Lung (tissue), 12 donors: ENCODE measurements around the gene RASGRF2. TPM values are rescaled to one million over a fixed set of nuclear protein-coding genes. Genes with fewer than 3 reads are reported as not detected.

Experiments
- ATAC-seq: fragments of 200-7000 bp; cut with Tn5 transposase; one replicate; pipeline ENCODE4 v1.9.1; 2020; ENCODE audit warnings: moderate number of reproducible peaks; ENCODE audit not compliant: insufficient read depth, low FRiP score
- DNase-seq, 3 donors: peaks; one replicate each; pipeline ENCODE4 v3.0.0-alpha.2; 2013 to 2017
- H3K27ac ChIP-seq, 2 donors: one replicate each; pipeline ENCODE4 v1.5.1; 2013; ENCODE audit warnings: mild to moderate bottlenecking in 2 of 2, moderate library complexity in 2 of 2, control low read depth in 1 of 2, inconsistent platforms in 1 of 2, low read depth in 1 of 2, low read length in 1 of 2
- H3K27me3 ChIP-seq, 3 donors: one replicate each; pipeline ENCODE4 v1.5.1; 2013; ENCODE audit warnings: low read length in 2 of 3; ENCODE audit not compliant: control insufficient read depth in 3 of 3, insufficient read depth in 3 of 3
- H3K36me3 ChIP-seq, 4 donors: one replicate each; pipeline ENCODE4 v1.5.1; 2013; ENCODE audit warnings: low read length in 4 of 4, mild to moderate bottlenecking in 1 of 4, moderate library complexity in 1 of 4; ENCODE audit not compliant: control insufficient read depth in 4 of 4, insufficient read depth in 4 of 4
- H3K4me1 ChIP-seq, 5 donors: one replicate each; pipeline ENCODE4 v1.5.1; 2013; ENCODE audit warnings: low read length in 5 of 5, mild to moderate bottlenecking in 2 of 5, moderate library complexity in 1 of 5; ENCODE audit not compliant: control insufficient read depth in 5 of 5, insufficient read depth in 5 of 5
- H3K4me3 ChIP-seq: one replicate; pipeline ENCODE4 v1.5.1; 2013; ENCODE audit warnings: mild to moderate bottlenecking, control low read depth, moderate library complexity
- H3K9ac ChIP-seq, 2 donors: one replicate each; pipeline ENCODE4 v1.5.1; 2013; ENCODE audit warnings: low read length in 2 of 2, control low read depth in 1 of 2; ENCODE audit not compliant: insufficient read depth in 1 of 2
- H3K9me3 ChIP-seq, 4 donors: one replicate each; pipeline ENCODE4 v1.5.1; 2013; ENCODE audit warnings: low read length in 3 of 4, mild to moderate bottlenecking in 1 of 4, moderate library complexity in 1 of 4; ENCODE audit not compliant: control insufficient read depth in 4 of 4, insufficient read depth in 3 of 4
- CTCF ChIP-seq: IDR thresholded peaks from 2 replicates; pipeline ENCODE4 v1.5.1; 2012; ENCODE audit warnings: mild to moderate bottlenecking; ENCODE audit errors: control extremely low read depth, extremely low read depth
- WGBS, 2 donors: extraction: QIAGEN DNeasy Blood & Tissue Kit; methylation state at CpG; one replicate each; pipeline ENCODE4 v1.1.7; 2013; 5-methylcytosine and 5-hydroxymethylcytosine counted together
- polyA plus RNA-seq, 2 donors: library from polyadenylated mRNA; stranded (reverse); fragments of 200-250 nt; gene quantifications; one replicate each; pipeline ENCODE4 v1.2.1, GENCODE V29; 2013
- total RNA-seq, 2 donors: library from RNA; depleted of rRNA in 1 of 2; stranded (reverse); fragments of >200 nt in 1 of 2; gene quantifications; one replicate each; pipeline ENCODE4 v1.2.1, GENCODE V29; 2014 to 2021
- donor health status: control.
- donor health status: control.
- donor health status: Bipolar disorder and iron deficiency.
- donor health status: healthy.
- donor health status: DM: yes; HTN: yes; CAD: no.

The RASGRF2 gene
- total and polyA plus RNA-seq, 4 donors, result 1.0 to 12.0 (median 2.7) TPM

- H3K4me3 ChIP-seq, result no peak overlapping the region
- no peaks in the 10 kb centered on the region for H3K36me3 ChIP-seq
- DNase-seq, result no peak
- no peak for ATAC-seq
- 77 to 88% methylated on average over 8 of the region's 8 CpGs for WGBS, 2 donors
- H3K4me1 ChIP-seq, result peaks cover 0 to 19% (median 3%) of the 10 kb centered on the region in 5 donors
- H3K27me3 ChIP-seq, result no peaks in the 10 kb centered on the region
- no peak overlapping the region for H3K27ac ChIP-seq
- no peak overlapping the region for H3K9ac ChIP-seq
- no peak for TF ChIP-seq CTCF
- no peaks in the 10 kb centered on the region for H3K9me3 ChIP-seq
Measured at GRCh38 chr5:81145329-81145935, 185.3 kb downstream of the RASGRF2 start.

GRCh38 chr5:81146031-81146430 lies 185.9 kb downstream of the RASGRF2 start:
- Histone ChIP-seq H3K4me1 (peaks cover 0 to 14% (median 1%) of the 10 kb centered on the region in 5 donors), H3K4me3 (no peak overlapping the region), H3K36me3 (no peaks in the 10 kb centered on the region), H3K9ac (no peak overlapping the region), H3K27ac (no peak overlapping the region), H3K9me3 (no peaks in the 10 kb centered on the region), H3K27me3 (no peaks in the 10 kb centered on the region)
- no peak for TF ChIP-seq CTCF
- DNase-seq, result no peak
- ATAC-seq, result no peak
- 93 to 96% methylated on average over 1 of the region's 1 CpG for WGBS, 2 donors

- no peak for TF ChIP-seq CTCF
- H3K27ac ChIP-seq, result no peak overlapping the region
- no peaks in the 10 kb centered on the region for H3K27me3 ChIP-seq
- peaks cover 0 to 4% (median 0%) of the 10 kb centered on the region in 5 donors for H3K4me1 ChIP-seq
- WGBS, 2 donors, result 77% methylated on average over 6 of the region's 6 CpGs
- H3K9ac ChIP-seq, result no peak overlapping the region
- no peaks in the 10 kb centered on the region for H3K9me3 ChIP-seq
- no peak overlapping the region for H3K4me3 ChIP-seq
- DNase-seq (no peak), ATAC-seq (no peak)
- no peaks in the 10 kb centered on the region for H3K36me3 ChIP-seq
Measured at GRCh38 chr5:81147011-81147885, 187.1 kb downstream of the RASGRF2 start.
